ENCODE data around the gene SLC36A4.
"Not testable (repeated sequence)": the region's sequence is repeated elsewhere in the genome, so short reads cannot be mapped to it uniquely, and the experiment has no call there.

Gene SLC36A4

DNA sequence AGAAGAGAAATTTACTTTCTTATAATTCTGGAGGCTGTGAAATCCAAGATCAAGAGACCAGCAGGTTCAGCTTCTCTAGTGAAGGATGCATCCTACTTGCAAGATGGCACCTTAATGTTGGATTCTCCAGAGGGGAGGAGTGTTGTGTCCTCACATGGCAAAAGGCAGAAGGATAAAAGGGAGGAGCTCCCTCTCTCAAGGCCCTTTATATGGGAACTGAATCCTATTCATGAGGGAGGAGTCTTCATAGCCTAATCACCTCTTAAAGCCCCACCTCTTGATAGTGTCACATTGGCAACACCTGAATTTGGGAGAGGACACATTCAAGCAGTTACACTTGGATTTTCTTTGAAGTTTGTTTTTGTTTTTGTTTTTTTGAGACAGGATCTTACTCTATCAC lies 79.5 kb downstream of the SLC36A4 start:
- DNase-seq (ENCODE audit: low spot score), result no peak

- no peak for DNase-seq (ENCODE audit: low spot score)
Observed at GRCh38 chr11:93117565-93117964, 80.2 kb downstream of the SLC36A4 start.

DNA sequence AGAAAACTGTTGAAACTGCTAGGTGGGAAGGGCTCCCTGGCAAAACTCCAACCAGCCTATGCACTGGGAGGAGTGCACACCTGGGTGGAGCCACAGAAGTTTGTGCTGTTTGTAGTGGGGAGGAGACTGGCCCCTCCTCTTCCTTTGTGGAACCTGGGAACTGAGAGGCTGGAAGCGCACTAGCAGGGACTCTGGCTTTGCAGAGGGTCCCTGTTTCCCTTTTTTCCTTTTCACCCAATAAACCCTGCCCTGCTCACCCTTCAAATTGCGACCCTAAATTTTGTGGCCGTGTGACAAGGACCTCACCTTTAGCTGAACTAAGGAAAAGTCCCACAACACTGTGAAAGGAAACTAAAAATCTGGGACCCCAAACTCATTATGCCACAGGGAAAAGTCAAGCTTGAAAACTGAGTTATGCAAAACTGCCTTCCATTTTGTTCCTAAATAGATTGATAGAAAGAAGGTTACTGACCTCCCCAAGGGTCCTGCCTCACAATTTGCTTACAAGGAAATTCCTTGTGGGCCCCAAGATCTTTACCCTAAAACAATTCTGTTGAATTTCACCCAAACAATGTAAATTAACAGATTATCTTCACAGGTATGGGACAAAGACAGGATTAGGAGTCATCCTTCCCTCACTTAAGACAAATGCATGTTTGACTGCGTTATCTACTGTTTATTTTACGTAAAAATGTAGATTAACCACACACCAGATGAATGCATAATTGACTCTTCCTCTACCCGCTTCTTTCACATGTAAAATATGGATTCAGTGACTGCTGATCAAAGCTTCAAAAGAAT lies 81.0 kb downstream of the SLC36A4 start:
- no peak for DNase-seq (ENCODE audit: low spot score)

GRCh38 chr11:93114304-93114703 lies 83.5 kb downstream of the SLC36A4 start:
- no peak for DNase-seq (ENCODE audit: low spot score)

GRCh38 chr11:93113824-93114223 lies 84.0 kb downstream of the SLC36A4 start:
- no peak for DNase-seq (ENCODE audit: low spot score)

- not testable (repeated sequence) for DNase-seq (ENCODE audit: low spot score)
Observed at GRCh38 chr11:93111147-93111546, 86.6 kb downstream of the SLC36A4 start.

- no peak for DNase-seq (ENCODE audit: low spot score)
Observed at GRCh38 chr11:93100211-93100610, 97.6 kb downstream of the SLC36A4 start.

- DNase-seq (ENCODE audit: low spot score), result no peak
Observed at GRCh38 chr11:93099806-93100205, 98.0 kb downstream of the SLC36A4 start.

Measured in germinal center (tissue), 1 donor.